Cardiac fibroblast (primary cell): ENCODE results near the gene ROR2.

Experiments used
- DNase-seq, 2 donors: peaks; one replicate each; pipeline versions ENCODE4 v3.0.0 to v3.0.0-alpha.2; 2010; ENCODE audit warnings: low read depth in 2 of 2
- H3K4me3 ChIP-seq, 2 donors: replicated peaks in 1 of 2; 1 replicate in 1 of 2; 2 replicates in 1 of 2; pipeline ENCODE4 v1.5.1; 2011; ENCODE audit warnings: low read depth in 2 of 2, low read length in 2 of 2, mild to moderate bottlenecking in 2 of 2, moderate library complexity in 1 of 2
- TF ChIP-seq, protein P1 (sequence below): IDR thresholded peaks from one replicate; pipeline ENCODE4 v1.5.1; 2011; ENCODE audit warnings: low read depth, mild to moderate bottlenecking, low read length, inconsistent platforms

ROR2 gene

DNA sequence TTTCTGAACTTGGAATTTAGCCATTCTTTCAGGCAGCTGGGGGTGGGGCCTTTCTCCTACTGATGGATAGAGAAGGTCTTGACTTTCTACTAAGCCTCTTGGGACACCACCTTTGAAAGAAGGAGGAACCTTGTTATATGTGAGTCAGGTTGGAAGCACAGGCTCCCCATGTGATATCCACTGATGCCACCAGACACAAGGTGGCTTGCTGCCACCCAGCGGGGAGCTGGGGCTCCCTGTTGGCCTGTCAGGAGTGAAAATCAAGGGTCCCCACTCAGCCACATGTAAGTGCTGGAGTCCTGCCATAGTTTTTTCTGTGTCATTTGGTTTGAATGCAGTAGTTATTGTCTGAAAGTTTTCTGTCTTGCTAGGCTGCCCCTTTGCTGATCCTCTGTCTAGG lies 274.0 kb downstream of the ROR2 start:
- TF ChIP-seq, protein P1, sequence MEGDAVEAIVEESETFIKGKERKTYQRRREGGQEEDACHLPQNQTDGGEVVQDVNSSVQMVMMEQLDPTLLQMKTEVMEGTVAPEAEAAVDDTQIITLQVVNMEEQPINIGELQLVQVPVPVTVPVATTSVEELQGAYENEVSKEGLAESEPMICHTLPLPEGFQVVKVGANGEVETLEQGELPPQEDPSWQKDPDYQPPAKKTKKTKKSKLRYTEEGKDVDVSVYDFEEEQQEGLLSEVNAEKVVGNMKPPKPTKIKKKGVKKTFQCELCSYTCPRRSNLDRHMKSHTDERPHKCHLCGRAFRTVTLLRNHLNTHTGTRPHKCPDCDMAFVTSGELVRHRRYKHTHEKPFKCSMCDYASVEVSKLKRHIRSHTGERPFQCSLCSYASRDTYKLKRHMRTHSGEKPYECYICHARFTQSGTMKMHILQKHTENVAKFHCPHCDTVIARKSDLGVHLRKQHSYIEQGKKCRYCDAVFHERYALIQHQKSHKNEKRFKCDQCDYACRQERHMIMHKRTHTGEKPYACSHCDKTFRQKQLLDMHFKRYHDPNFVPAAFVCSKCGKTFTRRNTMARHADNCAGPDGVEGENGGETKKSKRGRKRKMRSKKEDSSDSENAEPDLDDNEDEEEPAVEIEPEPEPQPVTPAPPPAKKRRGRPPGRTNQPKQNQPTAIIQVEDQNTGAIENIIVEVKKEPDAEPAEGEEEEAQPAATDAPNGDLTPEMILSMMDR, result peak; percentile 7
- DNase-seq, result no peak
- H3K4me3 ChIP-seq, result no peak overlapping the region

DNA sequence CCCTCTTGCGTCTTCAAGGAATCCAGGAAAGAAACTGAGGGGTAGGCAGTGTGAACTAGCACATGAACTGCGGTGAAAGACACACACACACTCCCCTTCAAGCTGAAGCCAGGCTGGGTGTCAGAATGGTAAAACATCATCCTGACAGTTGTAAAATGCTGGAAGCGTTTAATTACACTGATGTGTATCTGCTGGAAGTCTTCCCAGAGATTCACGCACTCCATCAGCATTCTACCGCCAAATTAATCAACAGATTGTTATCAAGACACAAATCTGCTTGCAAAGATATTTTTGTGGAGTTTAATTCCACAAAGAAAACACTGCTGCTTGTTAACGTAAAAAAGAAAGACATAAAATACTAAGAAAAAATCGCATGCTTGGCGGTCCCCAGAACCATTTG lies 285.4 kb downstream of the ROR2 start:
- TF ChIP-seq, protein P1, result no peak

DNA sequence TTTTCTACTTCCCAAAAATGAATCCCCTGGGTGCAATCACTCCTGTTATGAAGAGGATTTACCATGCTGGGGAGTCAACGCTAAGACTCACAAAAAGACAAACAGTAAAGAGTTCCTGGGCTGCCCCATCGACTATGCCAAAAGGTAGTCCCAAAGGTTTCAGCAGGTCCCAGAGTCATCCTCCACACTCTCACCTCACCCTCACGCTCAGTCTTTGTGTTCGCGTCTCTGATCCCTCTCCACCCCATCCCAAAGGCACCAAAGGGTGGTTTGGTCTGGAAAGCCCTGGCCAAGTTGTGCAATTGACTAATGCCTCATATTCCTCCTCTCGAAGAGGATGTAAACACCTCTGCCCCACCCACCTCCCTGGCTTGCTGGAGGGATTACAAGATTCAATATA lies 286.2 kb downstream of the ROR2 start:
- no peak overlapping the region for H3K4me3 ChIP-seq
- TF ChIP-seq, protein P1, result no peak
- no peak for DNase-seq

More for the DNA sequence above, 285.4 kb downstream of the ROR2 start:
- DNase-seq, result no peak
- no peak overlapping the region for H3K4me3 ChIP-seq

DNA sequence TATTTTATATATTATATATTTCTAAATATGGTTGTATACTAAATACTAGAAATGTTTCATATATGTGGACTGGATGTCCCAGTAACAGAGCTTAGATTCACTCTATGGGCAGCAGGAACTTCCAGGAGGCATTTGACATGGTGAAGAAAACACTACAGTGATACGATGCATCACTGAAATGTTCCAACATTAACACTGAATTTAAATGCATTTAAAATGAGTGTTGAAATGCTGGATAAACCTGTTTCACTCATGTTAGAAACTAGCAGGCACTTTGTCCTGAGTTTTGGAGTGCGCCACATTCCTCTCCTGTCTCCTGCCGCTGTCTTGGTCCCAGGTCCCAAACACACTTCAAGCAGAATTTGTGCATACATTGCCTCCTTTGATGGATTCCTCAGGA lies 288.6 kb downstream of the ROR2 start:
- TF ChIP-seq, protein P1, result no peak
- H3K4me3 ChIP-seq, result no peak overlapping the region
- DNase-seq, result no peak

DNA sequence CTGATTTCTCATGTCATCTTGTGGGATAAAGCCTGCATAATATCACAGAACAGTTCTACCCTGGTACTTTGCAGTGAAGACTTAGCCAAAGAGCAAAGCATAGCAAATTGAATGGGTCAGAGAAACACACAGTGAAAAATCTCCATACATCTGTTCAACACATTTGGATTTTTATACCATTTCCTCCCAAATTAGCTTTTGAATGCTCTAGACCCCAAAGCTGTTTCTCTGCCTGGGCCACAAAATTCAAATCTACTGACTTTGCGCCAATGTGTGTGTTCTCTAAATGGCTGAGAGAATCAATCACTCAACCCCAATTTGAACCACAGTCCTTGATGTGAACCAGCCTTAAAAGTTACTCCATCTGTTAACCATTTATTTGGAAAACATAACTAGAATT lies 289.5 kb downstream of the ROR2 start:
- TF ChIP-seq, protein P1, result no peak
- DNase-seq, result no peak
- H3K4me3 ChIP-seq, result no peak overlapping the region

DNA sequence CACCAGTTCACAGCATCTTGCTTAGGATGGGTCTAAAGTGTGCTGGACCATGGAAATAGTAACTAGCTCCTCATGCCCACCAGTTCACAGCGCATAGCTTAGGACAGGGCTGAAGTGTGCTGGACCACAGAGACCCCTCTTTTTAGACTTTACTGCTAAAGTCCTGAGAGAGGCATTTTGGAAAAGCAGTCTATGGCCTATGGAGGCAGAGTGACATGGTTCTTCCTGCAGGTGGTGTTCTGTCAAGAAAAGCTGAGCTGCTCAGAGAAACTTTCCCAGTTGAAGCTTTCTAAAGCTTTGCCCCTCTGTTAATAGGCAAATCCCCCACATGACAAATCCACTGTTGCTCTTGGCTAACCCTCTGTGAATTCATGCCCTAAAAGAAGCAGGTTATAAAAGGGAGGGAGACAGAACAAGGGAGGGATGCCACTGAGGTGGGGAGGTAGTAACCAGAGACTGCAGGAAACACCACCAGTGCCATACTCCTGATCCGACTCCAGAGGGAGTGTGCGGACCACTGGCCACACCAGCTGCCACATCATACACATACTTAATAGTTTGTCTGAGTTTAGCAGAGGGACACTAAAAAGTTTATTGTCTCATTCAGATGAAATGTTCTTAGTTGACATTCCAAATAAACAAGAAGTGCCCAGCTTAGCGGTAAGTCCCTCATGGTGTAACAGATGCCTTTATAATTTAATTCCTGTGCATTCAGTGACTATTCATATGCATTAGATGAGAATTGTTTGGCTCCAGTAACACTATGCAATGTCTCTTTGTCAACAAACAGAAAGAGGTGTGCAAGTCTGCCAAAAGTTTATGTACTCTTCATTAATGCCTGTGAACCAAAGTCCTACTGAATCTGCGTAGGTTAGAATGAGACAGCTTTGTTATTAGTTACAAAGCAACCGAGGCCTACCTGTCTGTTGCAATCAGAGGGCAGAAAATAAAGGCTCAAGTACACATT lies 290.2 kb downstream of the ROR2 start:
- peak in 1 of 2 donors; percentile 47 for DNase-seq
- H3K4me3 ChIP-seq, result no peak overlapping the region
- TF ChIP-seq, protein P1, result peak; percentile 39
